ENCODE measurements around the gene RBX1.
A peak's percentile ranks its signal among the peaks of the same experiment; 100 is the strongest.

Gene RBX1

DNA sequence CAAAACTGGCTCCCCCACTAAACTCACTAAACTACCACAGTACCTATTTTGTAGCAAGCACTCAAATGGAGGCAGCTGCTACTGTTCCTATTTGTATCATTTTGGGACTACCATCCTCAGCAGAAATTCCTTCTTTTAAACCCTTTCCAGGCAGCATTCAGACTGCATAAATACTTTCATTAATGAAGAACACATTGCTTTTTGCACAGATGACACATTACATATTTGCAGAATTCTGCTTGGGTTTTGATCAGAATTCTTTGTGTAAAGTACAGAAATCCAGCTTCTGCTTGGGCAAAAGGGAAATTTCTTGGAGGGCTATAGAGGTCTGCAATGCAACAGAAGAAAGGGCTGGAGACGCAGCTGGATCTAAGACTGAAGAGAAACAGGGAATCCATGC, 24.2 kb downstream of the RBX1 start:
- TF ChIP-seq, protein P1, sequence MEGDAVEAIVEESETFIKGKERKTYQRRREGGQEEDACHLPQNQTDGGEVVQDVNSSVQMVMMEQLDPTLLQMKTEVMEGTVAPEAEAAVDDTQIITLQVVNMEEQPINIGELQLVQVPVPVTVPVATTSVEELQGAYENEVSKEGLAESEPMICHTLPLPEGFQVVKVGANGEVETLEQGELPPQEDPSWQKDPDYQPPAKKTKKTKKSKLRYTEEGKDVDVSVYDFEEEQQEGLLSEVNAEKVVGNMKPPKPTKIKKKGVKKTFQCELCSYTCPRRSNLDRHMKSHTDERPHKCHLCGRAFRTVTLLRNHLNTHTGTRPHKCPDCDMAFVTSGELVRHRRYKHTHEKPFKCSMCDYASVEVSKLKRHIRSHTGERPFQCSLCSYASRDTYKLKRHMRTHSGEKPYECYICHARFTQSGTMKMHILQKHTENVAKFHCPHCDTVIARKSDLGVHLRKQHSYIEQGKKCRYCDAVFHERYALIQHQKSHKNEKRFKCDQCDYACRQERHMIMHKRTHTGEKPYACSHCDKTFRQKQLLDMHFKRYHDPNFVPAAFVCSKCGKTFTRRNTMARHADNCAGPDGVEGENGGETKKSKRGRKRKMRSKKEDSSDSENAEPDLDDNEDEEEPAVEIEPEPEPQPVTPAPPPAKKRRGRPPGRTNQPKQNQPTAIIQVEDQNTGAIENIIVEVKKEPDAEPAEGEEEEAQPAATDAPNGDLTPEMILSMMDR (IDR thresholded peaks at IDR 0.05; ENCODE audit: unreplicated experiment in 3 of 3), result no peak
- Mint-ChIP-seq H3K4me3 (no peak overlapping the region), H3K4me1 (no peaks in the 10 kb centered on the region), H3K27me3 (ENCODE audit: low read depth) (no peaks in the 10 kb centered on the region), H3K36me3 (ENCODE audit: low read depth) (peaks cover 22% of the 10 kb centered on the region), H3K27ac (peak overlapping the region in 1 of 3 experiments; percentile 65), H3K9me3 (no peaks in the 10 kb centered on the region)

DNA sequence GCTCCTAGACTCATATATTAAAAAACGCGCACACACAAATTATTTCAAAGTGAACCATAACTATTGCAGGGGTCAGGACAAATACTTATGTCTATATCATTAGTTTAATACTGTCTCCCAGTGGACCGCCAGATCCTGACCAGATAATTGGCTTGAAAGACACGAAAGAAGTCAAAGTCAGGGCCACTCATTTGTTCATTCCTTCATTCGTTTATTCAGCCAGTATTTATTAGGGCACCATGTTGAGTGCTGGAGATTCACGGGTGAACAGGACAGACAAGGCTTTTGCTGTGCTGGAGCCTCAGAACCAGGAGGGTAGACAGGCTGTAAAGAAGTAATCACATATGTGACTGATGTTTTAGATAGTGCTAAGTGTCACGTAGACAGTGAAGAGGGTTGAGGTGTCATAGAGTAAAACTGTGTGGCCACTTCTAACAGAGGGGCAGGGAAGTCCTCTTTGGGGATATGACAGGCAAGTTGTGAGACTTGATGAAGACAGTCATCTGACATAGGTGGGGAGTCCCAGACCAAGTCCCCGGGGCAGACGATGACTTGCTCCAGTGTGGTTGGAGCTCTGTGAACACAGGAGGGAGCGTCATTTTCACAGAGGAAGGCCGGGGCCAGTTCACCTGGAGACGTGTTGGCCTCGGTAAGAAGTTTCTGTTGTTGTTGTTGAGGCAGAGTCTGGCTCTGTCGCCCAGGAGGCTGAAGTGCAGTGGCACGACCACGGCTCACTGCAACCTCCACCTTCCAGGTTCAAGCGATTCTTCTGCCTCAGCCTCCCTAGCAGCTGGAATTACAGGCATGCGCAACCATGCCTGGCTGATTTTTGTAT, 25.9 kb downstream of the RBX1 start:
- H3K4me1 Mint-ChIP-seq, result no peaks in the 10 kb centered on the region
- H3K36me3 Mint-ChIP-seq (ENCODE audit: low read depth), result peaks cover 16% of the 10 kb centered on the region
- no peak overlapping the region for H3K4me3 Mint-ChIP-seq
- no peak overlapping the region for H3K27ac Mint-ChIP-seq
- H3K9me3 Mint-ChIP-seq, result no peaks in the 10 kb centered on the region
- H3K27me3 Mint-ChIP-seq (ENCODE audit: low read depth), result no peaks in the 10 kb centered on the region
- TF ChIP-seq, protein P1 (IDR thresholded peaks at IDR 0.05; ENCODE audit: unreplicated experiment in 3 of 3), result no peak

DNA sequence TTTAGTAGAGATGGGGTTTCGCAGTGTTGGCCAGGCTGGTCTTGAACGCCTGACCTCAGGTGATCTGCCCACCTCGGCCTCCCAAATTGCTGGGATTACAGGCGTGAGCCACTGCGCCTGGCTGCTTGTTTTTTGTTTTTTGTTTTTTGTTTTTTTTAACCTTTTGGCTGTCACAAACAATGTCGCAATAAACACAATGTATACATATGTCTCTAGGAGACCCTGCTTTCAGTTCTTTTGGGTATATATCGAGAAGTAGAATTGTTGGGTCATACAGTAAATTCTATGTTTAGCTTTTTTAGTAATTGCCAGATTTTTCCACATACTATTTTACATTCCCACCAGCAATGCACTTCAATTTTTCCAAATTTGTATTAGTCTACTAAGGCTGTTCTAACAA, 28.0 kb downstream of the RBX1 start:
- H3K27me3 Mint-ChIP-seq (ENCODE audit: low read depth), result peaks cover 6% of the 10 kb centered on the region
- H3K4me3 Mint-ChIP-seq, result no peak overlapping the region
- no peaks in the 10 kb centered on the region for H3K9me3 Mint-ChIP-seq
- TF ChIP-seq, protein P1 (IDR thresholded peaks at IDR 0.05; ENCODE audit: unreplicated experiment in 3 of 3), result no peak
- H3K4me1 Mint-ChIP-seq, result no peaks in the 10 kb centered on the region
- H3K36me3 Mint-ChIP-seq (ENCODE audit: low read depth), result no peaks in the 10 kb centered on the region
- no peak overlapping the region for H3K27ac Mint-ChIP-seq

DNA sequence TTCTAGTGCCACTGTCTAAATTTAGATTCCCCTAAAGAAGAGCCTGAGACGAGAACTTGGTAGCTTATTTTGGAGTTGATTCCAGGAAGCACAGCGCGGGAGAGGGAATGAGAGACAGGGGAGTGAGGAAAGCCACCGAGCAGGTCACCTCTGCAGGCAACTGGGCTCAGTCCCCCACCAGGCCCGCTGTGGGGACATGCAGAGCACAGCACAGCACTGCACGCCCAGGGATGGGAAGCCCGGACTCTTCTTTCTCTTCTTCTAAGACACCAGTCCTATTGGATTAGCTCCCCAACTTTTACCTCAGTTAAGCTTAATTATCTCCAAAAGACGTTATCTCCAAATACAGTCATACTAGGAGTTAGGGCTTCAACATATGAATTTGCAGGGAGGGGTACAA, 28.7 kb downstream of the RBX1 start:
- no peaks in the 10 kb centered on the region for H3K4me1 Mint-ChIP-seq
- H3K27ac Mint-ChIP-seq, result no peak overlapping the region
- no peak overlapping the region for H3K4me3 Mint-ChIP-seq
- TF ChIP-seq, protein P1 (IDR thresholded peaks at IDR 0.05; ENCODE audit: unreplicated experiment in 3 of 3), result no peak
- H3K36me3 Mint-ChIP-seq (ENCODE audit: low read depth), result no peaks in the 10 kb centered on the region
- H3K9me3 Mint-ChIP-seq, result no peaks in the 10 kb centered on the region
- peaks cover 7% of the 10 kb centered on the region for H3K27me3 Mint-ChIP-seq (ENCODE audit: low read depth)

DNA sequence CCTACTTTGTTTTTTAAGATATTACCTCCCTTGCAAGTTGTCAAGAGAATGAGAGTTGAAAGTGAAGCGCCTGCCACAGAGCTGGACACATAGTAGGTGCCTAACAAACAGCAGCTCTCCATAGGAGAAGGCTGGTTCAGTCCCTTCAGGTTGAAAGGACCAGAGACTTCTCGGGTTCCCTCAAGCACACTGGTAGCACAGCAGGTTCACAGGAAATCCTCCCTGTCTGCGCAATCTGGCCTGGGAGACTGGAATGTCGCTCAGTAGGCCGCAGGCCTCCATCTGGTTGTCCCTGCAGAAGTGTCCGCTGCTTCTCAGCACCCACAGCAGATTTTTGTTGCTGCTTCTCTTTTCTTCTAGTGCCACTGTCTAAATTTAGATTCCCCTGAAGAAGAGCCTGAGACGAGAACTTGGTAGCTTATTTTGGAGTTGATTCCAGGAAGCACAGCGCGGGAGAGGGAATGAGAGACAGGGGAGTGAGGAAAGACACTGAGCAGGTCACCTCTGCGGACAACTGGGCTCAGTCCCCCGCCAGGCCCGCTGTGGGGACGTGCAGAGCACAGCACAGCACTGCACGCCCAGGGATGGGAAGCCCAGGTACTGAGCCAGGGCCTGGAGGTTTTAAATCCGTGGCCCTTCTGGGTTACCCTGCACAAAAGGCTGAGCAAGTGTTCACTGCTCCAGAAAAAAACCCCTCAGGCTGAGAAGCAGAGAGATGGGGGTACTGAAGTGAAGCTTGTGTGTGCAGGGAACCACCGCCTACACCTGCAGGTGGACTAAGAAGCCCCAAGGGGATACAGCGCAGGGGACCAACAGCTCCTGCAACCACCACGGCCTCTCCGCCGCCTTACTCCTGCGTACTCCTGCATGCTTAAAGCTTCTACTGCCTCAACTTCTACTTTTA, 31.6 kb downstream of the RBX1 start:
- Mint-ChIP-seq H3K27ac (no peak overlapping the region), H3K36me3 (ENCODE audit: low read depth) (no peaks in the 10 kb centered on the region), H3K4me1 (no peaks in the 10 kb centered on the region), H3K9me3 (no peaks in the 10 kb centered on the region), H3K4me3 (no peak overlapping the region), H3K27me3 (ENCODE audit: low read depth) (peaks cover 11% of the 10 kb centered on the region)
- TF ChIP-seq, protein P1 (IDR thresholded peaks at IDR 0.05; ENCODE audit: unreplicated experiment in 3 of 3), result no peak

Data from nephron (organoid).